GM19239 (cell line): Measurements from ENCODE around the gene CPA2.
"Not testable (repeated sequence)": the region's sequence is repeated elsewhere in the genome, so short reads cannot be mapped to it uniquely, and the experiment has no call there.

Experiments
- DNase-seq: peaks from one replicate; pipeline ENCODE4 v3.0.0; 2011; ENCODE audit warnings: low spot score; ENCODE audit not compliant: insufficient read length
- FAIRE-seq: peaks from 2 replicates; lab custom pipeline; 2011; peaks lifted over from hg19 to GRCh38; lab: Jason Lieb, UNC

The CPA2 gene

DNA sequence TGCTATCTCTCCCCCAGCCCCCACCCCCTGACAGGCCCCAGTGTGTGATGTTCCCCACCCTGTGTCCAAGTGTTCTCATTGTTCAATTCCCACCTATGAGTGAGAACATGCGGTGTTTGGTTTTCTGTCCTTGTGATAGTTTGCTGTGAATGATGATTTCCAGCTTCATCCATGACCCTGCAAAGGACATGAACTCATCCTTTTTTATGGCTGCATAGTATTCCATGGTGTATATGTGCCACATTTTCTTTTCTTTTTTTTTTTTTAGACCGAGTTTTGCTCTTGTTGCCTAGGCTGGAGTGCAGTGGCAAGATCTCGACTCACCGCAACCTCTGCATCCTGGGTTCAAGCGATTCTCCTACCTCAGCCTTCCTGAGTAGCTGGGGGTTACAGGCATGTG lies 17.8 kb upstream of the CPA2 start:
- DNase-seq, FAIRE-seq: not testable (repeated sequence)

DNA sequence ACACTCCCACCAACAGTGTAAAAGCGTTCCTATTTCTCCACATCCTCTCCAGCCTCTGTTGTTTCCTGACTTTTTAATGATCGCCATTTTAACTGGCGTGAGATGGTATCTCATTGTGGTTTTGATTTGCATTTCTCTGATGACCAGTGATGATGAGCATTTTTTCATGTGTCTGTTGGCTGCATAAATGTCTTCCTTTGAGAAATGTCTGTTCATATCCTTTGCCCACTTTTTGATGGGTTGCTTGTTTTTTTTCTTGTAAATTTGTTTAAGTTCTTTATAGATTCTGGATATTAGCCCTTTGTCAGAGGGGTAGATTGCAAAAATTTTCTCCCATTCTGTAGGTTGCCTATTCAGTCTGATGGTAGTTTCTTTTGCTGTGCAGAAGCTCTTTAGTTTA lies 17.0 kb upstream of the CPA2 start:
- DNase-seq, FAIRE-seq: not testable (repeated sequence)

DNA sequence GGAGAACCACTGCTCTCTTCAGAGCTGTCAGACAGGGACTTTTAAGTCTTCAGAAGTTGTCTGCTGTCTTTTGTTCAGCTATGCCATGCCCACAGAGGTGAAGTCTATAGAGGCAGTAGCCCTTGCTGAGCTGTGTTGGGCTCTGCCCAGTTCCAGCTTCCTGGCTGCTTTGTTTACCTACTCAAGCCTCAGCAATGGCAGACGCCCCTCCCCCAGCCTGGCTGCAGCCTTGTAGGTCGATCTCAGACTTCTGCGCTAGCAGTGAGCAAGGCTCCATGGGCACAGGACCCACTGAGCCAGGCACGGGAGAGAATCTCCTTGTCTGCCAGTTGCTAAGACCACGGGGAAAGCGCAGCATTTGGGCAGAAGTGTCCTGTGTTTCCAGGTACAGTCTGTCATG lies 12.1 kb upstream of the CPA2 start:
- DNase-seq = no peak
- no peak for FAIRE-seq

DNA sequence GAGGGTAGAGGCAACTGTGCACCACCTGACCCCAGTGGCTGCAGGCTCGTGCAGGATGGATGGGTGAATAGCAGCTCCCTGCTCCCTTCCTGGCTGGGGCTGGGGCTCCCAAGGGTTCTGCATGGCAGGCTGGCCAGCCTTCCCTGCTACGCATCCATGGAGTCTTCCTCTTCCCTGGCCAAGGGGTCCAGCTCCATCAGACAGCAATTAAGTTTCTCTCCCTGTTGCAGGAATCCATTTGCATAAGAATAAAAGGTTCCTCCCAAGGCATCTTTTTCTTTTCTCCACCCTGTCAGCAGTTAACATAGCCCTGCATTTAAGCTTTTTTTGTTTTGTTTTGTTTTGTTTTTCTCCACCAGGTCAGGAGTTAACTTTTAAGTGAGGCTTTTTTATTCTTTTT lies 10.0 kb upstream of the CPA2 start:
- FAIRE-seq = no peak
- no peak for DNase-seq

DNA sequence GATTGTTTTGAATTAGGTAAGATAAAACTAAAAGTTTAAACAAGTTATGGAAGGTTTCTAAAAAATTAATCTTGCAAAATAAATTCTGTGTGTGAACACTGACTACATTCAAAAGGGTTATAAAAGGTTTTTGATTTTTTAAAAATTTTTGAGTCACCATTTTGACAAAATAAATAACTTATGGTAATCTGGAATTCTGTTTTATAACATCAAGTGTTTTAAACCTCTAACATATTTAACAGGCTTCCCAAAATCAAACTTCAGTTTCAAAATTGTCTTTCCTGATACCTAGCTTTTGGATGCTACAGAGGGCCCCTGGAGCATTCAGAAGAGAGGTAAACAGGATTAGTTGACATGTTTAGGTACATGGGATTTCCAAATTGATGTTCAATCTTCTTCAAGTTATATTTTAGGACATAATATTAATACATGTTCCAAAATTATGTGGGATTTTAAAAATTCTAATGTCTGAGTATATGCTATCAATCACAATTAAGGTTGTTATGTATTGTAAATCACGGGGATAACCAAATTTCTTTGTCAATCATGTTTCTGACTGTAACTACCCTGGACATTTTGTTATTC lies 8.1 kb upstream of the CPA2 start:
- no peak for DNase-seq
- FAIRE-seq = no peak

DNA sequence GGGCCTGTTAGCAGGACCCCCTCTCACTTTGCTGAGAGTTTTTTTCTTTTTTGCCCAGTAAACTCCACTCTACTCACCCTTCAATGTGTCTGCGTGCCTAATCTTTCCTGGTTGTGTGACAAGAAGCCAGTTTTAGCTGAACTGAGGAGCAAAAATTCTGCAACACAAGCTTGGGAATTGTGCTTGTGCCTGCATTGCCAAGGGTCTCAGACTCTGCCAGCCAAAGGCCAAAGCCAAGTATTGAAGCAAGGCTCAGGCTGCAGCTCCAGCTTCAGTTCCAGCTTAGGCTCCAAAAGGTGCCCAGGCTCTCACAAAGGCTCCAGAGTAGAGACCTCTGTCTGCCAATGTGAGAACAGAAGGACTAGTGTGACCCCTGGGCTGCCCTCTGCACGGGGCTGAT lies 4.2 kb upstream of the CPA2 start:
- no peak for FAIRE-seq

DNA sequence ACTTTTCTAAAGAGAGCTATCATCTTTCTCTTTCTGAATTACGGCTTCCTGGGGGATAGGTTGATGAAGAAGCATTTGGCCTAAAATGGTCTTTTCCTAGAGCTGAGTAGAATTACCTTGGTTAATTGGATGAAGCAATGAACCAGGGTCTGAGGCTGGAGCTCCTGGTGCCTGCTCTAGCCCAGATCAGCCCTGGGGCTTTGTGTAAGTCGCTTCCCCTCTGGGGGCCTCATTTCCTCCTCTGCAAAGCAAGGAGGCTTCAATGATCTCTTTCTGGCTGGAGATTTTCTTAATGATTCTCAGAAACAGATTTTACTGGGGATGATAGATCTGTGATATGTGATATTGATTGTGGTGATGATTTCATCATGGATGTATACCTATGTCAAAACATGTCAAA lies 3.5 kb upstream of the CPA2 start:
- DNase-seq = no peak
- no peak for FAIRE-seq

More for the DNA sequence above, 4.2 kb upstream of the CPA2 start:
- DNase-seq = no peak

DNA sequence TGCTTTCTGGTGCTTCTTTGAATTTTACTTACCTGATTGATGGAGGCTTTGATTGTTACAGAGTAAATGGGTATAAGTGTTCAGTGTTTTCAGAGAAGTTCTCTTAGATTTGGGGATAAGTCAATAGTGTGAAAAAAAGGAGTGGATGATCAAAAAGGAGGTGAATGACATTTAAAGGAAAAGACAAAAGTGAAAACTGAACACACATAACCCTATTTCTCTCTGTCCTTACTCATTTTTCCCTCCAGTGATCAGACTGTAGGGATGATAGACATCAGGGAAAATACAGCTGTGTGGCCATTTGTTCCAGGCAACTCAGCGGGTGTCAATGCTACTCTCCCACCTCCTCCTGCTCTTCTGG lies 278 bp downstream of the CPA2 start:
- DNase-seq = no peak
- FAIRE-seq = no peak

DNA sequence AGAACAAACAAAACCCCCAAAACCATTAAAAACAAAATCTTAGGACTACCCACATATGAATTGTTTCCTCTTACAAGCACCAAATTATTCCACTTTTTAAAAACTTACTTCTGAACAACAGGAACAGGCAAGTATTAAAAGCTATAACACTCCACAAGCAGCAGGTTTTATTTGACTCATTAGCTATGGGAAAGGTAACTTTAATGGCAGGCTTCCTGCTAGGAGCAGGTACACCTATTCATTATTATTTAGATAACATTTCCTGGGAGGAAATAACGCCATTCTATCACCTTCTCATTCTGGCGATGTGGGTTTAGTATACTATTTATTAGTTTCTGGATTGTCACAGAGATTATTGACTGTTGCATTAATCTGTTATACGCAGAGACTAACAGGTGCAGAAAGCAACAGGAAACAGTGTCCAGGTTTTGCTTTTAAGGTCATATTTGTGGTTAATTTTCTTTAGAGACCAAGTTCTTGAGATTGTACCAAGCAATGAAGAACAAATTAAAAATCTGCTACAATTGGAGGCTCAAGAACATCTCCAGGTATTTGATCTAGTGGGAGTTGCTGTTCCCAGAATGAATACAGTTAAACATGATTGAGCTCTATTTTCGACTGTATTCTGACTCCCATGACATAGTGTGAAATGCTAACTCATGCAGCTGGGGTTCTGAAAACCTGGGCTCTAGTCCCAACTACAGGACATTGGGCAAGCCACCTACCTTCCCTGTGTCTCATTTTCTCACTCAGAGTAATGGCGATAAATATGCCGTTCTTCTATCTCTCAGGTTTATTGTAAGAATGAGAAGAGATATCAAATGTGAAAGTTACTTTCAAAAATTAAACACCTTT lies 2.0 kb downstream of the CPA2 start:
- DNase-seq (no peak), FAIRE-seq (no peak)

DNA sequence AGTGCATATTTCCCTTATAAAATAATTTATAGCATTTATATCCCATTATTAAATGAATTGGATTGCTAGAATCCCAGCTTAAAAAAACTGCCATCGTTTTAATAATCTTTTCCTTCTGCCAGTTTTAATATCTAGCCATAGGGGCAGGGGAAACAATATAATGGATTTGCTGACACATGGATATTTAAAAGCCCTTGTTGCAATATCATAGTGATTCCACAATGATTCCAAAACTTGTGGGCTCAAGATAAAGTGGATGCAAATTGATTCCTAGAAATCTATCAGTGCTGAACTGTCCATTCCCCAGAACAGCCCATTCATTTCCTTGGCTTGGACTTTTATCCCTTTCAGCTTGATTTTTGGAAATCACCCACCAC lies 2.6 kb downstream of the CPA2 start:
- FAIRE-seq = no peak
- DNase-seq = no peak

DNA sequence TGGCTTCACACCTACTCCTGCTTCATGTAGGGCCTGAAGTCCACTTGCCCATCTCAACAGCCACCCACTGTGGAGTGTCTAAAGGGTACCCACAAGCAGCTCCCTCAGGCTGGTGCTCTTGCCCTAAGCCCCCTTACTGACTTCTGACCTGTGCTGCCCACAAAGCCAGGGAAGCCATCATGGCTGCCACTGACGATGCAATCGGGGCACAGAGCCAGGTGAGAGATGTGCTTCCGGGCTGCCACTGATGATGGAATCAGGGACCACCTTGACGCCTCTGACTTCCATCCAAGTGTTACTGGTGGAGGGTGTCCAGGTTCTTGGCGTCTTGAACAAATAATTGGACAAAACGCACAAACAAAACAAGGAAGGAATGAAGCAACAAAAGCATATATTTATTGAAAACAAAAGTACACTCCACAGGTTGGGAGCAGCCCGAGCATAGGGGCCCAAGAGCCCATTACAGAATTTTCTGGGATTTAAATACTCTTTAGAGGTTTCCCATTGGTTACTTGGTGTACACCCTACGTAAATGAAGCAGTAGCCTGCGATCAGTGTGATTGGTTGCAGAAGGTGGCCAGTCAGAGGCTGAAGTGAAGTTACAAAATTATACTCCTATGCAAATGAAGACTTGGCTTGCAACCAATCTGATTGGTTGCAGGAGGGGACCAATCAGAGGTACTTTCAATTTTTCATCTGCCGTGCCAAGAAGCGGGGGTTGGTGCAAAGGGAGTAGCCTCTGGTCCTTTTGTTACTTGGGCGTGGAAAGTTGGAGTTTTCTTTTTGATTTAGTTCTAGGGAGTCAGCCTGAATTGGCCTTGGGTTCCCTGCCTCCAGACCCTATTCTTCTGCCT lies 4.5 kb downstream of the CPA2 start:
- DNase-seq = no peak
- no peak for FAIRE-seq

DNA sequence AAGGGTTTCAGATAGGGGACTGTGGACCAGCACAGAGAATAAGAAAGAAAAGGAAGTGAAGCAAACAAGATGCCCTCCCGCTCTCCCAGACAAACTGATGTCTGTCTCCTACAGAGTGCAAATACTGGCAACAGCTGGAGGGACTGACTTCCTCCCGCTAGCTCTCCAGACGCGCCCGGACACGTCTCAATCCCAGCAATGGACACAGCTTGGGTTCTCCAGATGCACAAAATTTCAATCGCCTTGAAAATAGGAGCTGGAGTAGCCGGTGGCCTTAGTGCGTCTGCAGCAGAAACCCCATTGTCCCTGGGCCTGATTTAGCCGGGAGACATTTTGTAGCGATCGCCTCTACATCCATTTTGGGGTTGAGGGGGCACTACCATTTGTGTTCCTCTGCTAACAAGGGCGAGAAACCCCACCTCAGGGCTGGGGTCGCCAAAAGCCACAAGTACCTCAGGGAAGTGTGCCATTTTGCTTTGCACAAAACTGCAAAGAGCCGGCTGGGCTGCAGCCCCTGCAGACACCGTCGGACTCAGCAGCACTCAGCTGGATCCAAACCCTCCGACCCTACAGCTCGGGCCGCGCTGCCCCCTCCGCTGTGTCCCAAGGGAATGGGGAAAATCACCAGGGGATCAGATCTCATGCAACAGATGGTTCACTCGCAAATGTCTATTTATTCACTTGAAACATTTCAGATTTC lies 5.9 kb downstream of the CPA2 start:
- DNase-seq = no peak
- FAIRE-seq = no peak

DNA sequence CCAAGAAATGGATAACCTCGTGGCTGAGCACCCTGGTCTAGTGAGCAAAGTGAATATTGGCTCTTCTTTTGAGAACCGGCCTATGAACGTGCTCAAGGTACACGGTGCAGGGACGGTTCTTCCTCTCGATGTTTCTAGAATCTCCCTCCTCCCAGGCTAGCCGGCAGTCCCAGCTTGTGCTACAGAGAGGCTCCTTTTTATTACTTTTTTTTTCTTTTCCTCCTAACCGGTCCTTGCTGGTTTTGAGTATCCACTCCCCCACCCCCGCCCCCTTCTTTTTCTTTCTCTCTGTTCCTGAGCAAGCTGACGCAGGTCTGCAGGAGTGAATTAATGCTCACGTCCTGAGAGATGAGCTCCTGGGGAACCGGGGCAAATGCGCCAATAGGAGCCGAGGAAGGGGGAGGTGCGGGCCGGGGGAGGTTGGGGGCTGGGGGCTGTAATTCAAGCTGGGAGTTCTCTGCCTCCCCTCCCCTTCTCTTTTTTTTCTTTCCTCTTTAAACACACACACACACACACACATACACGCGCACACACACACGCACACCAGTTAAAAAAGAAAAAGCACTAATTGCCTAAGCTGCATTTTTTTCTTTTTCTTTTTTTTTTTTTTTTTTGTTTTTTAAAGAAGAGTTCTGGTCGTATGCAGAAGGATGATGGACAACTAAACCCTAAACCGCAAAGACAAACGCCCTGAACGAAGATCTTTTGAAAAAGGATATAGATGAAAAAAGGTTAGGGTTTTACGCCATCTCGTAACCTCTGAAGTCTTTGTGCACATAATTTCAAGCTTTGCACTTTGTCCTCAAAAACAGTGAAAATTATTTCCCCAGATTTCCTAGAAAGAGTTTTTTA lies 6.6 kb downstream of the CPA2 start:
- FAIRE-seq (no peak), DNase-seq (no peak)

DNA sequence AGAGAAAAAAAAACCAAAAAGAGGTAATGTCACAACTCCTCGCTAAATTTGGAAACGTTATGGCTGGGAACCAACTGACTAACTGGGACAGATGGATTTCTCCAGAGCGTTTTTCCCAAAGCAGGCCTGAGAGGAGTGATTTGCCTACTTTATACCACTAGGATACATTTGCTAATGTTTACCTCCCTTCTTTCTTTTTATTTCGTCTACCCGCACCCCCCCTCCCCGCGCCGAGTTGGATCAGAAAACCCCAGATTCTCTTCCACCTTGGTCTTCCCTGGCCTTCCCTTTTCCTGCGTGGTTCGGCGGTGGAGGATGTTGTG lies 7.2 kb downstream of the CPA2 start:
- FAIRE-seq (no peak), DNase-seq (no peak)

DNA sequence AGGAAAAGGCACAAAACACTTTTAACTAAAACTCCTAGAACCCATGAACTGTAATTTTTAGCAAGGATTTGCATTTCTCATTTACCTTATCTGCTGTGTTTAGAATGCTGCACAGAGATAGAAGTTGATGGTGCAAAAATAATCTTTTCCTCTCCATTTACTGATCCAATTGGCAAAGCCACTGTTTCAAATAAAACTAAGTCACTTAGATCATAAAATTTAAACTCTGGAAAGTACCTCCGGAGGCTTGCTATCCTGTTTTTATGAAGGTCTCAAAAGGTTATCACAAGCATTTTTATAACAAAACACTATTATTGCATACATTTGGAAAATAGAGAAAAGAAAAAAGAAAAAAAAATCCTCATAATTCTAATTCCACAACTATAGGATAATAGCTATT lies 7.6 kb downstream of the CPA2 start:
- FAIRE-seq (no peak), DNase-seq (no peak)

DNA sequence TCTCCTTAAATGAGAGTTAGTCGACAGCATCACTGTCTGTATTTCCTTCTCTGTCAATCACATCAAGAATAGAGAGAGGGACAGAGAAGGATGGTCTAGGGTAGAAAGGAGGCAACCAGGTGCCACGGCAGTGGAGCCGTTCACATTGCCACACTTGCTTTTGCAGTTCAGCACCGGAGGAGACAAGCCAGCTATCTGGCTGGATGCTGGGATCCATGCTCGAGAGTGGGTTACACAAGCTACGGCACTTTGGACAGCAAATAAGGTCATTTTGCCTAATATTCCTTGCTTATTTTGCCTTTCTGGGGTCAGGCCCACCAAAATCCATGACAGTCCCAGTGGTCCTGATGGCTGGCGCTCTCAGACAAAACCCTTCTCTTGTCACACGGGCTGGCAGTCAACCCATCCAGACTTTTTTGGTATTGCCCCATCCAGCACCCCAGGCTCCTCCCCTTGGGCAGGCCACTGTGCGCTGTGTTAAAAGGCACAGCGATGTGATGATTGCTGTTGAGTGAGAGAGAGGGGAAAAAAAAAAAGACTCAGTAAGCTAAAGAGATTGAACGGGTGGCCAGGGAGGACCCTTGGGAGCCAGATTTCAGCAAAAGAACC lies 8.4 kb downstream of the CPA2 start:
- no peak for DNase-seq
- no peak for FAIRE-seq

DNA sequence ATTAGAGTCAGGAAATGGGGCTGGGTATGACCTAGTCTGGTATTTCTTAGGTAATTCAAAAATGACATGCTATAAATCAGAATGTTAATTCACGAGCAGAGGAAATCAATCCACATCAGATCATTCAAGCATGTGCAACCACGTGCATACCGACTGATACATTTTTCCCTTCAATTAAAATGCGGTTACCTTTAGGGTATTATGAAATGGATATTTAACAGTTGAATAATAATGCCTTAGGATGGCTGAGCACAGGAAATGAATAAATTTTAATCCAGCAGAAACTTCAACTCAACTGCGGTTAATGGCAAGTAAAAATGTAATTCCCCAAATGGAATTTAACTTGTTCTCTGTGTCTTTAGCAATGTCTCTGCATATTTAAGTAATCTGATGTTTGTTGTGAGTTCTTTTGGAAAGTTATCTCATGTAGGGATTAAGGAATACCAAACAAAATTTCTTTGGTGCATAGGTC lies 9.2 kb downstream of the CPA2 start:
- FAIRE-seq = no peak
- DNase-seq = no peak

DNA sequence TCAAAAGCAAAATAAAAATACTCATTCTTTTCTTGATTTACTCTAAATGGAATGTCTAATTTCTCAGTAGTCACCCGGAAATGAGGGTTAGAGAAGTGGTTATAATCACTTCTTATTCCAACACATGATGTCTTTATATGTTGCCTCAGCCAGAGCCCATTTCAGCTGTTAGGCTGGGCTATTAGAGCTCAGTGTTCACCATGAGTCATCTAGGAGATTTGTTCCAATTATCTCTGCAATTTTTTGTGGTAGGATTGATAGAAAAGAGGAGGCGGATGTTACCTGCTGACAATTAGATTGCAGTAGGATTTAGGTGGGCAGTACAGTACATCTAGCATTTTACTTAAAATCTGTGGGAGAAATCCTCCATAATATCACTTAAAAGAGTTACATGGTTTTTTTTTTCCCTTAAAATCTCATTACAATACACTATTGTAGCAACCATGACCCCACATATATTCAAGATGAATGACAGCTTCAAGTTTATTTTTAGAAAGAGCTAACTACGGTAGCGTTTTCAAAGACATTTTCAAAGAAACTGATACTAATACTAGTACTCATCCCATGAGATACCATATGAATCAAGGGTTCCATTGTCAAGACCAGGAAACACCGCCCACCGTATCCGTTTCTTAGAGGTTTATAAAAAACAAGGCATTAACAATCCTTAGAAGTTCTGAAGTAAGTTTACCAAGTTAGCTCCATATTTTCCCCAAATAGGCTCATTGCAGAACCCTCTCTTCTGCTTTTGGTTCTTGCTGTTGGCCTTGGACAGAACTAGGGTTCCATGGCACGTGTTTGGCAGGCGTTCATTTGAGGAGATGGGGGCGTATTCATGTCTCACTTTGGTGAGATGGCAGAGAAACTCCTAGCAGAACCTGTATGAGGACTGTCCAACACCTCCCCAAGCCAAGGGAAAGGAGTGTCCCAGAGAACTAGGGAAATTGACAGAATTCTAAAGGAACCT lies 10.4 kb downstream of the CPA2 start:
- DNase-seq (no peak), FAIRE-seq (no peak)
